Esophagus squamous epithelium (tissue), 5 donors: Measurements from ENCODE around the gene GAK. TPM values are rescaled to one million over a fixed set of nuclear protein-coding genes. Genes with fewer than 3 reads are reported as not detected.

Experiments used
- DNase-seq: peaks from one replicate; lab custom pipeline; 2025; lab: John Stamatoyannopoulos, UW
- H3K27ac ChIP-seq, 4 donors: fragments of 200-600 bp; sonication (generic); one replicate each; pipeline ENCODE4 v1.5.1; 2016 to 2019; ENCODE audit warnings: mild to moderate bottlenecking in 1 of 4
- H3K27me3 ChIP-seq, 4 donors: fragments of 200-600 bp; sonication (generic); 1 replicate in 3 of 4; 2 replicates in 1 of 4; pipeline versions ENCODE4 v1.5.1 to v1.6.0; 2017 to 2021; ENCODE audit warnings: antibody characterized with exemption in 1 of 4
- H3K36me3 ChIP-seq, 3 donors: fragments of 200-600 bp; sonication (generic); one replicate each; pipeline ENCODE4 v1.5.1; 2016 to 2019
- H3K4me1 ChIP-seq, 3 donors: fragments of 200-600 bp; sonication (generic); one replicate each; pipeline ENCODE4 v1.5.1; 2017 to 2019
- H3K4me3 ChIP-seq, 4 donors: fragments of 200-600 bp; sonication (generic); 1 replicate in 3 of 4; 2 replicates in 1 of 4; pipeline ENCODE4 v1.5.1; 2016 to 2019; ENCODE audit warnings: mild to moderate bottlenecking in 2 of 4, moderate library complexity in 1 of 4
- H3K9me3 ChIP-seq, 3 donors: fragments of 200-600 bp; sonication (generic); one replicate each; pipeline ENCODE4 v1.5.1; 2016 to 2019
- CTCF ChIP-seq, 6 experiments: fragments of 450-650 bp in 4 of 6; fragments of 200-600 bp in 2 of 6; sonication (generic) in 2 of 6; IDR thresholded peaks; one replicate each; pipeline ENCODE4 v1.5.1; 2016 to 2019; ENCODE audit warnings: antibody characterized with exemption in 6 of 6, mild to moderate bottlenecking in 4 of 6, moderate library complexity in 4 of 6
- POLR2A ChIP-seq, 4 donors: fragments of 450-650 bp; IDR thresholded peaks; one replicate each; pipeline ENCODE4 v1.6.1; 2017; ENCODE audit warnings: antibody characterized with exemption in 4 of 4, mild to moderate bottlenecking in 4 of 4, moderate library complexity in 3 of 4
- WGBS, 2 donors: methylation state at CpG; one replicate each; pipeline ENCODE4 v1.1.5; 2018; 5-methylcytosine and 5-hydroxymethylcytosine counted together
- intact Hi-C: fragments of 100-400 bp; cut with DNase I; formaldehyde crosslinking; loops from one replicate; pipeline ENCODE4 v1.15.0; 2022
- total RNA-seq, 4 donors: library from RNA; depleted of rRNA; stranded (reverse); fragments of >200 nt; gene quantifications; one replicate each; pipeline ENCODE4 v1.1.0, GENCODE V29; 2016
- donor health status: DM: yes; HTN: yes; CAD: no.

GAK gene
- total RNA-seq, 4 donors from 2014 or later: 70.6 to 97.8 (median 80.7) TPM

GRCh38 chr4:850323-850945 is 81.7 kb downstream of the GAK start:
- Histone ChIP-seq H3K27me3 (no peaks in the 10 kb centered on the region), H3K27ac (no peak overlapping the region), H3K4me1 (no peaks in the 10 kb centered on the region), H3K36me3 (peaks cover 0 to 81% (median 20%) of the 10 kb centered on the region in 3 donors), H3K9me3 (no peaks in the 10 kb centered on the region), H3K4me3 (no peak overlapping the region)
- TF ChIP-seq POLR2A (IDR thresholded peaks at IDR 0.05) (no peak), CTCF (IDR thresholded peaks at IDR 0.05) (no peak)
- intact Hi-C loops: no loop called here
- no peak for DNase-seq
- WGBS, 2 donors: 90 to 100% methylated on average over 1 to 8 of the region's 18 CpGs

GRCh38 chr4:849478-850175 is 82.5 kb downstream of the GAK start:
- Histone ChIP-seq H3K36me3 (peaks cover 0 to 73% (median 20%) of the 10 kb centered on the region in 3 donors), H3K27ac (no peak overlapping the region), H3K4me3 (no peak overlapping the region), H3K27me3 (no peaks in the 10 kb centered on the region), H3K4me1 (no peaks in the 10 kb centered on the region), H3K9me3 (no peaks in the 10 kb centered on the region)
- WGBS, 2 donors: 82 to 95% methylated on average over 5 to 13 of the region's 50 CpGs
- intact Hi-C loops: no loop called here
- no peak for DNase-seq
- TF ChIP-seq CTCF (IDR thresholded peaks at IDR 0.05) (no peak), POLR2A (IDR thresholded peaks at IDR 0.05) (no peak)

GRCh38 chr4:848803-849477 is 83.2 kb downstream of the GAK start:
- Histone ChIP-seq H3K27me3 (no peaks in the 10 kb centered on the region), H3K4me3 (no peak overlapping the region), H3K4me1 (no peaks in the 10 kb centered on the region), H3K36me3 (peaks cover 0 to 66% (median 20%) of the 10 kb centered on the region in 3 donors), H3K27ac (no peak overlapping the region), H3K9me3 (no peaks in the 10 kb centered on the region)
- WGBS, 2 donors: 67 to 73% methylated on average over 14 to 17 of the region's 27 CpGs
- DNase-seq: no peak
- TF ChIP-seq POLR2A (IDR thresholded peaks at IDR 0.05): no peak
- TF ChIP-seq CTCF (IDR thresholded peaks at IDR 0.05): no peak
- intact Hi-C loops: no loop called here

- Histone ChIP-seq H3K4me1 (no peaks in the 10 kb centered on the region), H3K4me3 (no peak overlapping the region), H3K9me3 (no peaks in the 10 kb centered on the region), H3K27ac (no peak overlapping the region), H3K27me3 (no peaks in the 10 kb centered on the region), H3K36me3 (peaks cover 0 to 61% (median 20%) of the 10 kb centered on the region in 3 donors)
- 89 to 91% methylated on average over 11 of the region's 16 CpGs for WGBS, 2 donors
- DNase-seq: no peak
- TF ChIP-seq POLR2A (IDR thresholded peaks at IDR 0.05) (no peak), CTCF (IDR thresholded peaks at IDR 0.05) (no peak)
- intact Hi-C loops: no loop called here
Observed at GRCh38 chr4:848307-848691, 83.8 kb downstream of the GAK start.

- 69 to 70% methylated on average over 14 of the region's 14 CpGs for WGBS, 2 donors
- TF ChIP-seq CTCF (IDR thresholded peaks at IDR 0.05) (no peak), POLR2A (IDR thresholded peaks at IDR 0.05) (no peak)
- no peak overlapping the region for H3K27ac ChIP-seq
- intact Hi-C loops: no loop called here
- no peak overlapping the region for H3K4me3 ChIP-seq
- peaks cover 0 to 37% (median 17%) of the 10 kb centered on the region in 3 donors for H3K36me3 ChIP-seq
- no peaks in the 10 kb centered on the region for H3K27me3 ChIP-seq
- no peaks in the 10 kb centered on the region for H3K9me3 ChIP-seq
- no peaks in the 10 kb centered on the region for H3K4me1 ChIP-seq
- DNase-seq: no peak
Observed at GRCh38 chr4:845836-846251, 86.3 kb downstream of the GAK start.
